GM18507 (cell line): ENCODE measurements around the gene MAEA.

Source experiments
- DNase-seq: peaks from one replicate; pipeline ENCODE4 v3.0.0; 2011; ENCODE audit warnings: low read depth; ENCODE audit not compliant: insufficient read length; ENCODE audit errors: extremely low spot score
- FAIRE-seq: peaks from 2 replicates; lab custom pipeline; 2011; peaks lifted over from hg19 to GRCh38; lab: Jason Lieb, UNC

MAEA gene

GRCh38 chr4:1249148-1249730, 40.5 kb upstream of the MAEA start:
- DNase-seq, result peak; percentile 71
- peak; percentile 71 for FAIRE-seq

- DNase-seq (no peak), FAIRE-seq (peak; percentile 79)
Measured at GRCh38 chr4:1249731-1250526, 39.8 kb upstream of the MAEA start.

- DNase-seq (no peak), FAIRE-seq (no peak)
Measured at GRCh38 chr4:1250527-1250812, 39.2 kb upstream of the MAEA start.

GRCh38 chr4:1250921-1251772, 38.5 kb upstream of the MAEA start:
- FAIRE-seq, result no peak
- DNase-seq, result no peak

GRCh38 chr4:1251773-1252066, 38.0 kb upstream of the MAEA start:
- DNase-seq (no peak), FAIRE-seq (no peak)

GRCh38 chr4:1252928-1253492, 36.7 kb upstream of the MAEA start:
- DNase-seq (no peak), FAIRE-seq (no peak)

- FAIRE-seq (no peak), DNase-seq (no peak)
Measured at GRCh38 chr4:1253831-1254230, 35.9 kb upstream of the MAEA start.

GRCh38 chr4:1255151-1255550, 34.5 kb upstream of the MAEA start:
- DNase-seq, result no peak
- no peak for FAIRE-seq

- DNase-seq, result no peak
- no peak for FAIRE-seq
Measured at GRCh38 chr4:1255699-1256098, 34.0 kb upstream of the MAEA start.

GRCh38 chr4:1258457-1258856, 31.2 kb upstream of the MAEA start:
- no peak for DNase-seq
- no peak for FAIRE-seq

GRCh38 chr4:1259966-1260365, 29.7 kb upstream of the MAEA start:
- DNase-seq (no peak), FAIRE-seq (peak; percentile 90)

GRCh38 chr4:1260418-1261106, 29.1 kb upstream of the MAEA start:
- DNase-seq, result no peak
- FAIRE-seq, result no peak

GRCh38 chr4:1261107-1261928, 28.4 kb upstream of the MAEA start:
- DNase-seq (no peak), FAIRE-seq (no peak)

- DNase-seq (no peak), FAIRE-seq (no peak)
Measured at GRCh38 chr4:1264942-1265341, 24.7 kb upstream of the MAEA start.

GRCh38 chr4:1265351-1265750, 24.3 kb upstream of the MAEA start:
- no peak for FAIRE-seq

GRCh38 chr4:1266881-1267763, 22.6 kb upstream of the MAEA start:
- DNase-seq (no peak), FAIRE-seq (peak; percentile 64)

More at GRCh38 chr4:1265351-1265750, 24.3 kb upstream of the MAEA start:
- DNase-seq, result no peak

- peak; percentile 18 for FAIRE-seq
Measured at GRCh38 chr4:1269209-1269608, 20.5 kb upstream of the MAEA start.

GRCh38 chr4:1271686-1272085, 18.0 kb upstream of the MAEA start:
- no peak for DNase-seq
- FAIRE-seq, result no peak

More at GRCh38 chr4:1269209-1269608, 20.5 kb upstream of the MAEA start:
- DNase-seq, result no peak
